Measurements from ENCODE around the gene SPRED1.

SPRED1 gene

DNA sequence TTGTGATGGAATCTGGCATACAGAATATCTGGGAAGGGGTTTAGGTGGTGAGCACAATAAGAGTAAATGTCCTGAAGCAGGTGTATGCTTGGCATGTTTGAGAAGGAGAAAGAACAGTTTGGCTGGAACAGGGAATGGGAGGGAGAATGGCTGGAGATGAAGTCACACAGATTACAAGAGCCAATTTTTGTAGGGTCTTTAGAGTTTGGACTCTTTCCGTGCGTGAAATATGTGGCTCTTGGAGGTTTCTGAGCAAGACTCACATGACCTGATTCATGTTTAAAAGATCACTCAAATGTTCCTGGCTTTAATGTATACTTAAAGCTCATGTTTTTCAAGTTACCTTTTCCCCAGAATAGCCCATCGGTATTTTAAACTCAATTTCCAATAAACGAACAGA lies 32.8 kb downstream of the SPRED1 start:
- DNase-seq (ENCODE audit: low spot score) (no peak), ATAC-seq (ENCODE audit: low read depth) (no peak)
- no peak for TF ChIP-seq CTCF (IDR thresholded peaks at IDR 0.05; ENCODE audit: poor library complexity, severe bottlenecking)
- Histone ChIP-seq H3K9me3 (ENCODE audit: severe bottlenecking) (no peaks in the 10 kb centered on the region), H3K27me3 (ENCODE audit: insufficient read depth, poor library complexity, severe bottlenecking) (no peaks in the 10 kb centered on the region), H3K4me1 (ENCODE audit: insufficient read depth, poor library complexity, severe bottlenecking) (no peaks in the 10 kb centered on the region), H3K4me3 (ENCODE audit: severe bottlenecking) (no peak overlapping the region), H3K27ac (ENCODE audit: poor library complexity, severe bottlenecking) (no peak overlapping the region), H3K36me3 (ENCODE audit: low read depth) (peaks cover 21% of the 10 kb centered on the region)

- no peak overlapping the region for H3K27ac ChIP-seq (ENCODE audit: poor library complexity, severe bottlenecking)
- TF ChIP-seq CTCF (IDR thresholded peaks at IDR 0.05; ENCODE audit: poor library complexity, severe bottlenecking), result no peak
- ATAC-seq (ENCODE audit: low read depth) (no peak), DNase-seq (ENCODE audit: low spot score) (no peak)
- H3K27me3 ChIP-seq (ENCODE audit: insufficient read depth, poor library complexity, severe bottlenecking), result no peaks in the 10 kb centered on the region
- H3K36me3 ChIP-seq (ENCODE audit: low read depth), result peaks cover 15% of the 10 kb centered on the region
- no peaks in the 10 kb centered on the region for H3K9me3 ChIP-seq (ENCODE audit: severe bottlenecking)
- no peak overlapping the region for H3K4me3 ChIP-seq (ENCODE audit: severe bottlenecking)
- H3K4me1 ChIP-seq (ENCODE audit: insufficient read depth, poor library complexity, severe bottlenecking), result no peaks in the 10 kb centered on the region
These were observed 41.5 kb downstream of the SPRED1 start for GRCh38 chr15:38294126-38294525.

DNA sequence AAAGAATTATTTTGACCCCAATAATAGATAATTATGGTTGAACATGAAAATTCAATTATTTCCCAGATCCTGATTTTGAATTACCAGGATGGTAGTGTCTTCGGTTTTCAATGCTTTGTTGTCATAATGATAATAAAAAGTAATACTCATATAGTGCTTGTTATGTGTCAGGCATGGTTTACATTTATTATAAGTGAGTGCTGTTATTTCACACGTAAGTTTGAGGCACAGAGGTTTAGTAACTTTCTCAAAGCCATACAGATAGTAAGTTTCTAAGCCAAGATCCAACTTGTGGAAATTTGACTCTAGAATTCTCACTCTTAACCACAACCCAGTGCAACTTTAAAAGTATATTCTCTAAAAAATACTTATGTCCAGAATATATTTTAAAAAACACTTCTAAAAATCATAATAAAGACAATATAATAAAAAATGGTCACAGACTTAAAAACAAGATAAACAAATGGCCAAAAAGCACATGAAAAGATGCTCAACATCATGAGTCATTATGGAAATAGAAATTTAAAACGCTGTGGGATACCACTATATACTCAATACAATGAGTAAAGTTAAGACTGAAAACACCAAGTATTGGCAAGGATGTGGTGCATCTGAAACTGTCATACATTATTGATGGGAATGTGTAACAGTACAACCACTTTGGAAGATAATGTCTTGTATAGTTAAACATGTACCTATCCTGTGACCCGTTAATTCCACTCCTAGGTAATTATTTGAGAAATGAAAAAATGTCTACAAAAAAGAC lies 45.2 kb downstream of the SPRED1 start:
- Histone ChIP-seq H3K4me3 (ENCODE audit: severe bottlenecking) (no peak overlapping the region), H3K27ac (ENCODE audit: poor library complexity, severe bottlenecking) (no peak overlapping the region), H3K9me3 (ENCODE audit: severe bottlenecking) (no peaks in the 10 kb centered on the region), H3K27me3 (ENCODE audit: insufficient read depth, poor library complexity, severe bottlenecking) (no peaks in the 10 kb centered on the region), H3K4me1 (ENCODE audit: insufficient read depth, poor library complexity, severe bottlenecking) (peaks cover 10% of the 10 kb centered on the region), H3K36me3 (ENCODE audit: low read depth) (peaks cover 31% of the 10 kb centered on the region)
- ATAC-seq (ENCODE audit: low read depth) (no peak), DNase-seq (ENCODE audit: low spot score) (no peak)
- no peak for TF ChIP-seq CTCF (IDR thresholded peaks at IDR 0.05; ENCODE audit: poor library complexity, severe bottlenecking)

GRCh38 chr15:38299216-38299615 lies 46.6 kb downstream of the SPRED1 start:
- ATAC-seq (ENCODE audit: low read depth), result no peak
- Histone ChIP-seq H3K4me3 (ENCODE audit: severe bottlenecking) (no peak overlapping the region), H3K27me3 (ENCODE audit: insufficient read depth, poor library complexity, severe bottlenecking) (no peaks in the 10 kb centered on the region), H3K36me3 (ENCODE audit: low read depth) (peaks cover 42% of the 10 kb centered on the region), H3K27ac (ENCODE audit: poor library complexity, severe bottlenecking) (no peak overlapping the region), H3K9me3 (ENCODE audit: severe bottlenecking) (no peaks in the 10 kb centered on the region), H3K4me1 (ENCODE audit: insufficient read depth, poor library complexity, severe bottlenecking) (peaks cover 10% of the 10 kb centered on the region)
- TF ChIP-seq CTCF (IDR thresholded peaks at IDR 0.05; ENCODE audit: poor library complexity, severe bottlenecking), result no peak
- DNase-seq (ENCODE audit: low spot score), result no peak

- no peak for TF ChIP-seq CTCF (IDR thresholded peaks at IDR 0.05; ENCODE audit: poor library complexity, severe bottlenecking)
- Histone ChIP-seq H3K36me3 (ENCODE audit: low read depth) (peaks cover 43% of the 10 kb centered on the region), H3K27me3 (ENCODE audit: insufficient read depth, poor library complexity, severe bottlenecking) (no peaks in the 10 kb centered on the region), H3K9me3 (ENCODE audit: severe bottlenecking) (no peaks in the 10 kb centered on the region), H3K27ac (ENCODE audit: poor library complexity, severe bottlenecking) (no peak overlapping the region), H3K4me3 (ENCODE audit: severe bottlenecking) (no peak overlapping the region), H3K4me1 (ENCODE audit: insufficient read depth, poor library complexity, severe bottlenecking) (peaks cover 10% of the 10 kb centered on the region)
- no peak for DNase-seq (ENCODE audit: low spot score)
- ATAC-seq (ENCODE audit: low read depth), result peak; percentile 68
These were observed 47.8 kb downstream of the SPRED1 start for GRCh38 chr15:38300395-38300794.

Measured in RWPE2 (cell line).